Effector memory CD4-positive, alpha-beta T cell (primary cell): ENCODE data around the gene ANK3.
"Not testable (repeated sequence)": the region's sequence is repeated elsewhere in the genome, so short reads cannot be mapped to it uniquely, and the experiment has no call there.

ENCODE experiments used
- DNase-seq, 3 donors: peaks; one replicate each; pipeline ENCODE4 v3.0.0-alpha.2; 2020
- H3K27ac ChIP-seq: 2 replicates; pipeline ENCODE4 v1.7.0; 2013; ENCODE audit warnings: mild to moderate bottlenecking, low read length, moderate library complexity; ENCODE audit not compliant: insufficient read depth, poor library complexity, severe bottlenecking
- H3K27me3 ChIP-seq: replicated peaks from 2 replicates; pipeline ENCODE4 v1.7.0; 2013; ENCODE audit warnings: mild to moderate bottlenecking, low read length; ENCODE audit not compliant: insufficient read depth, control insufficient read depth, poor library complexity, severe bottlenecking
- H3K36me3 ChIP-seq: 2 replicates; pipeline ENCODE4 v1.7.0; 2013; ENCODE audit warnings: mild to moderate bottlenecking, low read length, moderate library complexity; ENCODE audit not compliant: control insufficient read depth, insufficient read depth
- H3K4me1 ChIP-seq: 2 replicates; pipeline ENCODE4 v1.7.0; 2013; ENCODE audit warnings: low read length, mild to moderate bottlenecking; ENCODE audit not compliant: control insufficient read depth, insufficient read depth, poor library complexity, severe bottlenecking
- H3K4me3 ChIP-seq: 2 replicates; pipeline ENCODE4 v1.7.0; 2013; ENCODE audit warnings: low read length, low read depth, mild to moderate bottlenecking; ENCODE audit not compliant: insufficient read depth, poor library complexity, severe bottlenecking
- H3K9me3 ChIP-seq: 2 replicates; pipeline ENCODE4 v1.7.0; 2013; ENCODE audit warnings: mild to moderate bottlenecking, low read length, moderate library complexity; ENCODE audit not compliant: control insufficient read depth

Gene ANK3

DNA sequence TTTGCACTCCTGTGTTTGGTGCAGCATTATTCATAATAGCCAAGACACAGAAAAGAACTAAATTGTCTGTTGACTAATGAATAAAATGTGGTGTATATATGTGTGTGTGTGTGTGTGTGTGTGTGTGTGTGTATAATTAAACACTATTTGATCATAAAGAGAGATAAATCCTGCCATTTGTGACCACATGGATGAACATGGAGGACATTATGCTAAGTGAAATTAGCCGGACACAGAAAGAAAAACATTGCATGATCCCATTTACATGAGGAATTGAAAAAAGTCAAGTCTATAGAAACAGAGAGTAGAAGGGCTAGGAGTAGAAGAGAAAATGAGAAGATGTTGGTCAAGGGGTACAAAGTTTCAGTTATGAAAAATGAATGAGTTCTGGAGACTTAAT, 85.9 kb downstream of the ANK3 start:
- no peaks in the 10 kb centered on the region for H3K27me3 ChIP-seq
- H3K36me3 ChIP-seq, result no peaks in the 10 kb centered on the region
- no peaks in the 10 kb centered on the region for H3K4me1 ChIP-seq
- no peaks in the 10 kb centered on the region for H3K9me3 ChIP-seq
- no peak for DNase-seq
- H3K4me3 ChIP-seq, result no peak overlapping the region
- no peak overlapping the region for H3K27ac ChIP-seq

- Histone ChIP-seq H3K27ac (no peak overlapping the region), H3K36me3 (no peaks in the 10 kb centered on the region), H3K4me1 (no peaks in the 10 kb centered on the region), H3K4me3 (no peak overlapping the region), H3K27me3 (no peaks in the 10 kb centered on the region), H3K9me3 (no peaks in the 10 kb centered on the region)
- no peak for DNase-seq
These were observed 89.5 kb downstream of the ANK3 start for GRCh38 chr10:60299961-60300883.

- Histone ChIP-seq H3K36me3 (no peaks in the 10 kb centered on the region), H3K4me3 (no peak overlapping the region), H3K9me3 (no peaks in the 10 kb centered on the region), H3K27ac (no peak overlapping the region), H3K27me3 (no peaks in the 10 kb centered on the region), H3K4me1 (no peaks in the 10 kb centered on the region)
- no peak for DNase-seq
These were observed 90.3 kb downstream of the ANK3 start for GRCh38 chr10:60299390-60299778.

GRCh38 chr10:60298408-60299389, 91.0 kb downstream of the ANK3 start:
- H3K36me3 ChIP-seq, result no peaks in the 10 kb centered on the region
- no peak overlapping the region for H3K4me3 ChIP-seq
- H3K4me1 ChIP-seq, result no peaks in the 10 kb centered on the region
- no peak overlapping the region for H3K27ac ChIP-seq
- no peak for DNase-seq
- no peaks in the 10 kb centered on the region for H3K27me3 ChIP-seq
- no peaks in the 10 kb centered on the region for H3K9me3 ChIP-seq

GRCh38 chr10:60296073-60296472, 93.6 kb downstream of the ANK3 start:
- no peak for DNase-seq
- no peaks in the 10 kb centered on the region for H3K36me3 ChIP-seq
- H3K27ac ChIP-seq, result no peak overlapping the region
- no peak overlapping the region for H3K4me3 ChIP-seq
- H3K9me3 ChIP-seq, result no peaks in the 10 kb centered on the region
- no peaks in the 10 kb centered on the region for H3K27me3 ChIP-seq
- no peaks in the 10 kb centered on the region for H3K4me1 ChIP-seq

GRCh38 chr10:60295028-60295937, 94.4 kb downstream of the ANK3 start:
- Histone ChIP-seq H3K4me1 (no peaks in the 10 kb centered on the region), H3K27me3 (no peaks in the 10 kb centered on the region), H3K9me3 (no peaks in the 10 kb centered on the region), H3K27ac (no peak overlapping the region), H3K36me3 (no peaks in the 10 kb centered on the region), H3K4me3 (no peak overlapping the region)
- DNase-seq, result no peak

- Histone ChIP-seq H3K27me3 (no peaks in the 10 kb centered on the region), H3K4me3 (no peak overlapping the region), H3K9me3 (no peaks in the 10 kb centered on the region), H3K36me3 (no peaks in the 10 kb centered on the region), H3K4me1 (no peaks in the 10 kb centered on the region), H3K27ac (no peak overlapping the region)
- DNase-seq, result no peak
These were observed 96.0 kb downstream of the ANK3 start for GRCh38 chr10:60293581-60294175.

- Histone ChIP-seq H3K4me3 (no peak overlapping the region), H3K27me3 (no peaks in the 10 kb centered on the region), H3K9me3 (no peaks in the 10 kb centered on the region), H3K27ac (no peak overlapping the region), H3K4me1 (no peaks in the 10 kb centered on the region), H3K36me3 (no peaks in the 10 kb centered on the region)
- DNase-seq, result no peak
These were observed 96.7 kb downstream of the ANK3 start for GRCh38 chr10:60292998-60293397.

- H3K27me3 ChIP-seq, DNase-seq: not testable (repeated sequence)
These were observed 97.1 kb downstream of the ANK3 start for GRCh38 chr10:60292536-60292935.

More at GRCh38 chr10:60292536-60292935, 97.1 kb downstream of the ANK3 start:
- H3K4me1 ChIP-seq, H3K4me3 ChIP-seq, H3K27ac ChIP-seq, H3K36me3 ChIP-seq, H3K9me3 ChIP-seq: not testable (repeated sequence)
